Right ventricle myocardium superior (tissue), 1 donor: Measurements from ENCODE around the gene EIF4G3. TPM values are rescaled to one million over a fixed set of nuclear protein-coding genes. Genes with fewer than 3 reads are reported as not detected.
A peak's percentile ranks its signal among the peaks of the same experiment; 100 is the strongest.
"Not testable (repeated sequence)": the region's sequence is repeated elsewhere in the genome, so short reads cannot be mapped to it uniquely, and the experiment has no call there.

Experiments
- ATAC-seq: fragments of 200-7000 bp; cut with Tn5 transposase; one replicate; pipeline ENCODE4 v1.9.1; 2020; ENCODE audit warnings: mild to moderate bottlenecking; ENCODE audit not compliant: poor library complexity
- DNase-seq: peaks from one replicate; pipeline ENCODE4 v3.0.0-alpha.2; 2020
- intact Hi-C: fragments of 100-400 bp; cut with DNase I; formaldehyde crosslinking; loops from one replicate; pipeline ENCODE4 v1.11.2; 2022
- total RNA-seq: library from RNA; stranded (reverse); fragmentation: NEBNext Ultra II Directional; extraction: Animal tissue kit (Norgen Biotek cat#: 25700); gene quantifications from one replicate; pipeline ENCODE4 v1.2.1, GENCODE V29; 2021
- donor health status: DM: no; HTN: yes; CAD: no; lungs with severe emphysema.

Gene EIF4G3
- total RNA-seq, 1 donor from 2014 or later: 24.7 TPM

- no peak for DNase-seq
- ATAC-seq: no peak
- intact Hi-C loops: no loop called here
Observed at GRCh38 chr1:20885121-20885520, 291.6 kb downstream of the EIF4G3 start.

GRCh38 chr1:20884513-20884912, 292.2 kb downstream of the EIF4G3 start:
- DNase-seq (no peak), ATAC-seq (no peak)
- intact Hi-C loops: no loop called here

GRCh38 chr1:20883766-20884165, 292.9 kb downstream of the EIF4G3 start:
- DNase-seq (no peak), ATAC-seq (no peak)
- intact Hi-C loops: no loop called here

GRCh38 chr1:20882837-20883236, 293.9 kb downstream of the EIF4G3 start:
- intact Hi-C loops: no loop called here
- no peak for ATAC-seq
- no peak for DNase-seq

- DNase-seq (no peak), ATAC-seq (no peak)
- intact Hi-C loops: no loop called here
Observed at GRCh38 chr1:20878799-20879198, 297.9 kb downstream of the EIF4G3 start.

- ATAC-seq (no peak), DNase-seq (no peak)
- intact Hi-C loops: no loop called here
Observed at GRCh38 chr1:20875198-20875973, 301.3 kb downstream of the EIF4G3 start.

- DNase-seq (no peak), ATAC-seq (no peak)
- intact Hi-C loops: no loop called here
Observed at GRCh38 chr1:20873311-20873710, 303.4 kb downstream of the EIF4G3 start.

GRCh38 chr1:20871419-20871818, 305.3 kb downstream of the EIF4G3 start:
- no peak for ATAC-seq
- no peak for DNase-seq
- intact Hi-C loops: no loop called here

- intact Hi-C loops: no loop called here
- ATAC-seq (no peak), DNase-seq (no peak)
Observed at GRCh38 chr1:20870718-20871117, 306.0 kb downstream of the EIF4G3 start.

- DNase-seq: no peak
- intact Hi-C loops: no loop called here
- ATAC-seq: no peak
Observed at GRCh38 chr1:20868263-20868662, 308.4 kb downstream of the EIF4G3 start.

GRCh38 chr1:20867847-20868246, 308.9 kb downstream of the EIF4G3 start:
- DNase-seq (no peak), ATAC-seq (no peak)
- intact Hi-C loops: no loop called here

GRCh38 chr1:20867062-20867461, 309.6 kb downstream of the EIF4G3 start:
- no peak for ATAC-seq
- DNase-seq: no peak
- intact Hi-C loops: no loop called here

- DNase-seq (no peak), ATAC-seq (no peak)
- intact Hi-C loops: no loop called here
Observed at GRCh38 chr1:20865001-20865400, 311.7 kb downstream of the EIF4G3 start.

- ATAC-seq (no peak), DNase-seq (no peak)
- intact Hi-C loops: no loop called here
Observed at GRCh38 chr1:20854529-20854928, 322.2 kb downstream of the EIF4G3 start.

- intact Hi-C loops, ATAC-seq: not testable (repeated sequence)
- peak; percentile 44 for DNase-seq
Observed at GRCh38 chr1:20851791-20852190, 324.9 kb downstream of the EIF4G3 start.

GRCh38 chr1:20850021-20850420, 326.7 kb downstream of the EIF4G3 start:
- intact Hi-C loops: no loop called here
- ATAC-seq: no peak
- DNase-seq: no peak

GRCh38 chr1:20849100-20849499, 327.6 kb downstream of the EIF4G3 start:
- intact Hi-C loops: no loop called here
- no peak for ATAC-seq
- DNase-seq: no peak

GRCh38 chr1:20848162-20848561, 328.5 kb downstream of the EIF4G3 start:
- intact Hi-C loops: no loop called here
- DNase-seq (no peak), ATAC-seq (no peak)

GRCh38 chr1:20847611-20848080, 329.1 kb downstream of the EIF4G3 start:
- intact Hi-C loops: no loop called here
- no peak for ATAC-seq
- DNase-seq: no peak

- ATAC-seq (no peak), DNase-seq (no peak)
- intact Hi-C loops: no loop called here
Observed at GRCh38 chr1:20846461-20847374, 330.0 kb downstream of the EIF4G3 start.
